Caco-2 (cell line): ENCODE results near the gene CABLES2. TPM values are rescaled to one million over a fixed set of nuclear protein-coding genes. Genes with fewer than 3 reads are reported as not detected.
A peak's percentile ranks its signal among the peaks of the same experiment; 100 is the strongest.

Experiments used
- BruUV-seq: library from RNA; stranded (reverse); fragments of 400-500 nt; replicated peaks from 2 replicates; lab custom pipeline; 2021; lab: Mats Ljungman, UMichigan
- CTCF ChIA-PET: fragments of 300-600 bp; sonication (Branson Sonifier 250); formaldehyde crosslinking; loops from one replicate; lab custom pipeline; 2022; ENCODE audit warnings: antibody characterized with exemption; lab: Charles Lee
- POLR2A ChIA-PET: fragments of 300-600 bp; sonication (Branson Sonifier 250); formaldehyde crosslinking; loops from one replicate; lab custom pipeline; 2022; ENCODE audit warnings: antibody characterized with exemption; lab: Charles Lee
- DNase-seq, 2 experiments: peaks; one replicate each; pipeline versions ENCODE4 v3.0.0 to v3.0.0-alpha.2; 2020 to 2022
- H3K27me3 ChIP-seq: replicated peaks from 2 replicates; pipeline ENCODE4 v1.6.0; 2011; ENCODE audit warnings: low read length; ENCODE audit not compliant: control insufficient read depth, insufficient read depth
- H3K36me3 ChIP-seq: 2 replicates; pipeline ENCODE4 v1.5.1; 2011; ENCODE audit warnings: low read length; ENCODE audit not compliant: control insufficient read depth, insufficient read depth
- H3K4me1 ChIP-seq: fragments of 250-450 bp; sonication (Bioruptor Pico); 2 replicates; pipeline ENCODE4 v1.5.1; 2020; ENCODE audit warnings: mild to moderate bottlenecking
- H3K4me3 ChIP-seq: 2 replicates; pipeline ENCODE4 v1.5.1; 2011; ENCODE audit warnings: low read depth, mild to moderate bottlenecking, control low read depth, low read length
- H3K9me3 ChIP-seq: fragments of 250-450 bp; sonication (Bioruptor Pico); 2 replicates; pipeline ENCODE4 v1.5.1; 2020; ENCODE audit warnings: mild to moderate bottlenecking, moderate library complexity
- H3K27ac Mint-ChIP-seq: one replicate; pipeline ENCODE4 v1.8.0; 2022; ENCODE audit warnings: mixed read lengths; ENCODE audit not compliant: unreplicated experiment
- H3K27me3 Mint-ChIP-seq: one replicate; pipeline ENCODE4 v1.8.0; 2022; ENCODE audit warnings: mixed read lengths; ENCODE audit not compliant: insufficient read depth, unreplicated experiment
- H3K36me3 Mint-ChIP-seq: one replicate; pipeline ENCODE4 v1.8.0; 2022; ENCODE audit warnings: mild to moderate bottlenecking, mixed read lengths; ENCODE audit not compliant: insufficient read depth, unreplicated experiment
- H3K4me1 Mint-ChIP-seq: one replicate; pipeline ENCODE4 v1.8.0; 2022; ENCODE audit warnings: low read depth, mixed read lengths; ENCODE audit not compliant: unreplicated experiment
- H3K4me3 Mint-ChIP-seq: one replicate; pipeline ENCODE4 v1.8.0; 2022; ENCODE audit warnings: mild to moderate bottlenecking, moderate library complexity, mixed read lengths; ENCODE audit not compliant: unreplicated experiment
- H3K9me3 Mint-ChIP-seq: one replicate; pipeline ENCODE4 v1.8.0; 2022; ENCODE audit warnings: mixed read lengths; ENCODE audit not compliant: unreplicated experiment
- intact Hi-C: fragments of 100-400 bp; cut with micrococcal nuclease; formaldehyde crosslinking; loops from one replicate; pipeline ENCODE4 v1.10.0; 2022; ENCODE audit not compliant: unreplicated experiment
- total RNA-seq: library from RNA; stranded (reverse); gene quantifications from 2 replicates; pipeline ENCODE4 v1.2.3, GENCODE V29; 2022
- TF ChIP-seq, protein P1 (sequence below), 2 experiments: fragments of 200-600 bp in 1 of 2; IDR thresholded peaks; 1 replicate in 1 of 2; 2 replicates in 1 of 2; pipeline versions ENCODE4 v1.5.1 to v1.8.0; 2011 to 2022; ENCODE audit warnings: antibody characterized with exemption in 1 of 2, control low read depth in 1 of 2, inconsistent platforms in 1 of 2, low read depth in 1 of 2, low read length in 1 of 2, mild to moderate bottlenecking in 1 of 2, moderate library complexity in 1 of 2; ENCODE audit not compliant: insufficient read depth in 1 of 2, severe bottlenecking in 1 of 2, unreplicated experiment in 1 of 2

Gene CABLES2
- total RNA-seq, 1 experiment from 2014 or later: 36.4 TPM

DNA sequence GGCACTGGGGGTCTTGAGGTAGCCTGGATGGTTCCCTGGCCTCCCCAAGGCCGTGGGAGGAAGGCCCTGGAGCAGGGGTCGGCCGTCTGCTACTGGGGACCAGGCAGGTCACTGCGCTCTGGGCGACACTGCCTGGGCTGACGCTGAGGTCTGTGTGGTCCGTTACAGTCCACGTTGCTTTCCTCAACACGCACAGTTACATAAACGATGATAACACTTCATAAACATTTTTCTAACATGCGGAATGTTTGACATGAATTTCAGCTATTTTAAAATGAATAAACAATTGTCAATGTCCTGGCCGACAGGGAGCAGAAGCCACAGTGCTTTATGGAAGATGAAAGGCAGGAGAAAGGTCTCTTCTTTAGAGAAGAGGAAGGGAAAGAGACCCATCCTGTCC, 30.4 kb upstream of the CABLES2 start:
- Mint-ChIP-seq H3K9me3 (no peaks in the 10 kb centered on the region), H3K27ac (peak overlapping the region; percentile 84), H3K4me3 (no peak overlapping the region), H3K27me3 (no peaks in the 10 kb centered on the region), H3K36me3 (peaks cover 7% of the 10 kb centered on the region), H3K4me1 (peaks cover 54% of the 10 kb centered on the region)
- no TSS peak for BruUV-seq
- intact Hi-C loops: no loop called here
- Histone ChIP-seq H3K36me3 (no peaks in the 10 kb centered on the region), H3K4me3 (no peak overlapping the region), H3K9me3 (no peaks in the 10 kb centered on the region), H3K4me1 (peaks cover 44% of the 10 kb centered on the region), H3K27me3 (no peaks in the 10 kb centered on the region)
- DNase-seq: no peak
- CTCF ChIA-PET: interaction anchor here (1.0 to 2.6 kb wide), 3 partner anchors 13 to 179 kb away, joined by 3 to 8 read pairs (median 5); no protein-coding TSS in a partner anchor
- TF ChIP-seq, protein P1, sequence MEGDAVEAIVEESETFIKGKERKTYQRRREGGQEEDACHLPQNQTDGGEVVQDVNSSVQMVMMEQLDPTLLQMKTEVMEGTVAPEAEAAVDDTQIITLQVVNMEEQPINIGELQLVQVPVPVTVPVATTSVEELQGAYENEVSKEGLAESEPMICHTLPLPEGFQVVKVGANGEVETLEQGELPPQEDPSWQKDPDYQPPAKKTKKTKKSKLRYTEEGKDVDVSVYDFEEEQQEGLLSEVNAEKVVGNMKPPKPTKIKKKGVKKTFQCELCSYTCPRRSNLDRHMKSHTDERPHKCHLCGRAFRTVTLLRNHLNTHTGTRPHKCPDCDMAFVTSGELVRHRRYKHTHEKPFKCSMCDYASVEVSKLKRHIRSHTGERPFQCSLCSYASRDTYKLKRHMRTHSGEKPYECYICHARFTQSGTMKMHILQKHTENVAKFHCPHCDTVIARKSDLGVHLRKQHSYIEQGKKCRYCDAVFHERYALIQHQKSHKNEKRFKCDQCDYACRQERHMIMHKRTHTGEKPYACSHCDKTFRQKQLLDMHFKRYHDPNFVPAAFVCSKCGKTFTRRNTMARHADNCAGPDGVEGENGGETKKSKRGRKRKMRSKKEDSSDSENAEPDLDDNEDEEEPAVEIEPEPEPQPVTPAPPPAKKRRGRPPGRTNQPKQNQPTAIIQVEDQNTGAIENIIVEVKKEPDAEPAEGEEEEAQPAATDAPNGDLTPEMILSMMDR (IDR thresholded peaks at IDR 0.05; ENCODE audit: insufficient read depth in 1 of 2, low read depth in 1 of 2, low read length in 1 of 2, severe bottlenecking in 1 of 2, unreplicated experiment in 1 of 2): no peak
- POLR2A ChIA-PET: no interaction called here

DNA sequence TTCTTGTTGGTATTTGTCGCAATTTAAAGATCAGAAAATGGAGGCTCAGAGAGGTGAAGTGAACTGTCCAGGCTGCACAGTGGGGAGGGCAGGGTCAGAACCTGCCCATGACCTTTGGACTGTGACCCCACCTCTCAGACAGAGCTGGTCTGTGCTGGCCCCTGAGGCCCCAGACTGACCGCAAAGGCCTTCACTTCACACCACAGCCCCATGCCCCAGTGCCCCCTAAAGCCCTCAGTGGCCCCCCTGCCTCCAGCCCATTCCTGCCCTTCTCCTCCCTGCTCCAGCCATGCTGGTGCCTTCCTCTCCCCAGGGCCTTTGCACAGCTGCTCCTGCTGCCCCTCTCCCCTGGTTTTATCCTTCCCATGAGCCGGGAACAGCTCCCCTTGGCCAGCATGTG, 29.6 kb upstream of the CABLES2 start:
- no peaks in the 10 kb centered on the region for H3K9me3 ChIP-seq
- no peak for DNase-seq
- intact Hi-C loops: no loop called here
- H3K27me3 Mint-ChIP-seq: no peaks in the 10 kb centered on the region
- H3K4me3 Mint-ChIP-seq: no peak overlapping the region
- H3K36me3 Mint-ChIP-seq: peaks cover 13% of the 10 kb centered on the region
- H3K27me3 ChIP-seq: no peaks in the 10 kb centered on the region
- CTCF ChIA-PET: interaction anchor here (0.7 to 1.1 kb wide), 3 partner anchors 13 to 51 kb away, joined by 3 to 5 read pairs (median 5); no protein-coding TSS in a partner anchor
- peaks cover 52% of the 10 kb centered on the region for H3K4me1 ChIP-seq
- POLR2A ChIA-PET: no interaction called here
- no peaks in the 10 kb centered on the region for H3K9me3 Mint-ChIP-seq
- peak overlapping the region; percentile 84 for H3K27ac Mint-ChIP-seq
- no peak overlapping the region for H3K4me3 ChIP-seq
- TF ChIP-seq, protein P1 (IDR thresholded peaks at IDR 0.05; ENCODE audit: insufficient read depth in 1 of 2, low read depth in 1 of 2, low read length in 1 of 2, severe bottlenecking in 1 of 2, unreplicated experiment in 1 of 2): no peak
- peaks cover 60% of the 10 kb centered on the region for H3K4me1 Mint-ChIP-seq
- BruUV-seq: no TSS peak
- no peaks in the 10 kb centered on the region for H3K36me3 ChIP-seq

DNA sequence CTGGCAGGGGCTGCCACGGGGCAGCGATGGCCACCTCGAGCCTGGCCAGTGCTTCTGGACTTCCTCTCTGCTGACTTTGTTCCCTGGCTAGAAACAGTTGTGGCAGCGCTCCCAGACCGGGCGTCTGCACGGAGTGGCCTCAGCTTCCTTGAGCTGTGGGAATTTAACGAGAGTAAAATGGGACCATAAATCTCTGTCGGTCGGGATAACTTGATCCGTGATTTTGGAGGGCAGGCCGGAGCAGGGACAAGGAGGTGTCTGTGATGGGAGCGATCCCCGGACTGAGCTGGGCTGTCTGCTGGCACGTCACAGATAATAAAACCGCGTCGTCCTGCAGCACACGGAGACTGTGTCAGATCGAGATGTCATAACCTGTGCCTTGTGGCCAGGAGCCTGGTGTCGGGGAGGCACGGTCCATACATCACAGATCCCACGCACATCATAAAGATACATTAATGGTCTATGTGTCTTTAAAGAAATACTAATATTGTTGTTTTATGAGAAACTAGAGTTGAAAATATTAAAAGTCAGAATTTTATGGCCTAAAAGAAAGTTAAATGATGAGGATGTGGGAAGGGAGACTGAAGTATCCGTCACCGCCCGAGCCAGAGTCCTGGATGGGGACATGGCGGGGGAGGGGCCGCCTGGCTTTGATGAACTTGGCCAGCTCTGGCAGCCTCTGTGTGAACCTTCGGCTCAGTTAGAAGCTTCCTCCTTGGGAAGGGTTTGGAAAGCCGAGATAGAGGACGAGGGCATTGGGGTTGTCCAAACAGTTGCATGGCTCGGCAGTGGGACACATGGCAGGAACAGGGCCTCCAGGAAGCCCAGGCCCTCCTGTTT, 26.8 kb upstream of the CABLES2 start:
- H3K27me3 Mint-ChIP-seq: no peaks in the 10 kb centered on the region
- peak overlapping the region; percentile 88 for H3K27ac Mint-ChIP-seq
- H3K36me3 Mint-ChIP-seq: peaks cover 34% of the 10 kb centered on the region
- H3K4me1 Mint-ChIP-seq: peaks cover 77% of the 10 kb centered on the region
- Histone ChIP-seq H3K4me1 (peaks cover 69% of the 10 kb centered on the region), H3K4me3 (no peak overlapping the region), H3K9me3 (no peaks in the 10 kb centered on the region), H3K27me3 (no peaks in the 10 kb centered on the region), H3K36me3 (no peaks in the 10 kb centered on the region)
- TF ChIP-seq, protein P1 (IDR thresholded peaks at IDR 0.05; ENCODE audit: insufficient read depth in 1 of 2, low read depth in 1 of 2, low read length in 1 of 2, severe bottlenecking in 1 of 2, unreplicated experiment in 1 of 2): no peak
- CTCF ChIA-PET: no interaction called here
- POLR2A ChIA-PET: no interaction called here
- no peak overlapping the region for H3K4me3 Mint-ChIP-seq
- no TSS peak for BruUV-seq
- no peaks in the 10 kb centered on the region for H3K9me3 Mint-ChIP-seq
- intact Hi-C loops: no loop called here
- no peak for DNase-seq
